Mesenchymal stem cell (in vitro differentiated cells and primary cell): ENCODE results near the gene BRD2.
A peak's percentile ranks its signal among the peaks of the same experiment; 100 is the strongest.

Source experiments
- DNase-seq: peaks from one replicate; pipeline ENCODE4 v3.0.0-alpha.2; 2013
- H2AFZ ChIP-seq: one replicate; pipeline ENCODE4 v1.6.1; 2013; ENCODE audit warnings: low read depth, mild to moderate bottlenecking, control low read depth, inconsistent platforms, low read length, moderate library complexity
- H2AK5ac ChIP-seq: 2 replicates; pipeline ENCODE4 v1.6.1; 2013; ENCODE audit warnings: low read length, moderate library complexity, mild to moderate bottlenecking, inconsistent platforms; ENCODE audit not compliant: severe bottlenecking
- H2BK120ac ChIP-seq: one replicate; pipeline ENCODE4 v1.6.1; 2013; ENCODE audit warnings: low read depth, mild to moderate bottlenecking, inconsistent platforms, low read length, moderate library complexity
- H2BK12ac ChIP-seq, 2 experiments: one replicate each; pipeline ENCODE4 v1.6.1; 2013; ENCODE audit warnings: inconsistent platforms in 2 of 2, low read length in 2 of 2, mild to moderate bottlenecking in 2 of 2, moderate library complexity in 2 of 2, control low read depth in 1 of 2
- H2BK15ac ChIP-seq: one replicate; pipeline ENCODE4 v1.6.1; 2013; ENCODE audit warnings: mild to moderate bottlenecking, low read depth, inconsistent platforms; ENCODE audit not compliant: poor library complexity, severe bottlenecking
- H2BK5ac ChIP-seq: 2 replicates; pipeline ENCODE4 v1.6.1; 2013; ENCODE audit warnings: low read depth, mild to moderate bottlenecking, low read length, control low read depth, inconsistent platforms; ENCODE audit not compliant: poor library complexity, severe bottlenecking
- H3K14ac ChIP-seq, 2 experiments: one replicate each; pipeline ENCODE4 v1.6.1; 2013; ENCODE audit warnings: inconsistent platforms in 2 of 2, low read length in 2 of 2, control low read depth in 1 of 2, mild to moderate bottlenecking in 1 of 2, moderate library complexity in 1 of 2
- H3K18ac ChIP-seq, 2 experiments: one replicate each; pipeline ENCODE4 v1.6.1; 2013; ENCODE audit warnings: inconsistent platforms in 2 of 2, low read length in 2 of 2, control low read depth in 1 of 2, low read depth in 1 of 2, mild to moderate bottlenecking in 1 of 2
- H3K23ac ChIP-seq, 2 experiments: one replicate each; pipeline ENCODE4 v1.6.1; 2013; ENCODE audit warnings: inconsistent platforms in 2 of 2, low read length in 2 of 2, mild to moderate bottlenecking in 2 of 2, moderate library complexity in 2 of 2, control low read depth in 1 of 2
- H3K27ac ChIP-seq: 2 replicates; pipeline ENCODE4 v1.5.1; 2013; ENCODE audit warnings: mild to moderate bottlenecking, moderate library complexity, low read length, control low read depth, inconsistent platforms; ENCODE audit not compliant: poor library complexity, severe bottlenecking
- H3K27me3 ChIP-seq, 2 experiments: 2 replicates each; pipeline versions ENCODE4 v1.6.1 to v1.7.0; 2013; ENCODE audit warnings: low read length in 2 of 2, mild to moderate bottlenecking in 2 of 2, moderate library complexity in 2 of 2, control low read depth in 1 of 2, inconsistent platforms in 1 of 2; ENCODE audit not compliant: control insufficient read depth in 1 of 2, insufficient read depth in 1 of 2
- H3K36me3 ChIP-seq, 2 experiments: 2 replicates each; pipeline versions ENCODE4 v1.6.1 to v1.7.0; 2013; ENCODE audit warnings: low read length in 2 of 2, control low read depth in 1 of 2, inconsistent platforms in 1 of 2, low read depth in 1 of 2, mild to moderate bottlenecking in 1 of 2; ENCODE audit not compliant: insufficient read depth in 2 of 2, control insufficient read depth in 1 of 2
- H3K4ac ChIP-seq, 2 experiments: one replicate each; pipeline ENCODE4 v1.6.1; 2013; ENCODE audit warnings: inconsistent platforms in 2 of 2, low read length in 2 of 2, mild to moderate bottlenecking in 2 of 2, moderate library complexity in 2 of 2, control low read depth in 1 of 2, low read depth in 1 of 2
- H3K4me1 ChIP-seq: 2 replicates; pipeline ENCODE4 v1.6.1; 2013; ENCODE audit warnings: low read depth, low read length, control low read depth; ENCODE audit not compliant: control insufficient read depth, insufficient read depth
- H3K4me2 ChIP-seq: 2 replicates; pipeline ENCODE4 v1.6.1; 2013; ENCODE audit warnings: low read length, mild to moderate bottlenecking, inconsistent platforms; ENCODE audit not compliant: poor library complexity, severe bottlenecking
- H3K4me3 ChIP-seq, 2 experiments: 2 replicates each; pipeline versions ENCODE4 v1.5.1 to v1.7.0; 2013; ENCODE audit warnings: low read length in 2 of 2, mild to moderate bottlenecking in 2 of 2, control low read depth in 1 of 2, low read depth in 1 of 2; ENCODE audit not compliant: insufficient read depth in 1 of 2
- H3K79me1 ChIP-seq: replicated peaks from 2 replicates; pipeline ENCODE4 v1.6.1; 2013; ENCODE audit warnings: mild to moderate bottlenecking, control low read depth, low read length, inconsistent platforms; ENCODE audit not compliant: poor library complexity, severe bottlenecking
- H3K9ac ChIP-seq: 2 replicates; pipeline ENCODE4 v1.7.0; 2013; ENCODE audit warnings: mild to moderate bottlenecking, low read length, moderate library complexity
- H3K9me3 ChIP-seq: 2 replicates; pipeline ENCODE4 v1.7.0; 2013; ENCODE audit warnings: mild to moderate bottlenecking, low read length; ENCODE audit not compliant: control insufficient read depth
- H4K8ac ChIP-seq: one replicate; pipeline ENCODE4 v1.6.1; 2013; ENCODE audit warnings: inconsistent platforms, mild to moderate bottlenecking, low read length, moderate library complexity
- H4K91ac ChIP-seq: one replicate; pipeline ENCODE4 v1.6.1; 2013; ENCODE audit warnings: mild to moderate bottlenecking, low read length, inconsistent platforms
- WGBS: methylation state at CpG from one replicate; pipeline ENCODE4 v1.1.7; 2013; ENCODE audit warnings: mixed read lengths; 5-methylcytosine and 5-hydroxymethylcytosine counted together

BRD2 gene

GRCh38 chr6:32945953-32946352 lies 22.4 kb upstream of the BRD2 start:
- Histone ChIP-seq H3K18ac (no peak overlapping the region), H3K14ac (no peak overlapping the region), H2AFZ (no peak overlapping the region), H4K8ac (no peak overlapping the region), H4K91ac (no peak overlapping the region), H3K23ac (no peak overlapping the region), H3K9ac (no peak overlapping the region), H2BK12ac (no peak overlapping the region), H3K4me2 (no peak overlapping the region), H2BK120ac (no peak overlapping the region), H2AK5ac (no peak overlapping the region), H2BK5ac (no peak overlapping the region), H3K4me1 (peaks cover 3% of the 10 kb centered on the region), H3K9me3 (no peaks in the 10 kb centered on the region), H3K4me3 (no peak overlapping the region), H3K4ac (no peak overlapping the region), H3K27ac (no peak overlapping the region), H2BK15ac (no peak overlapping the region), H3K27me3 (no peaks in the 10 kb centered on the region), H3K36me3 (no peaks in the 10 kb centered on the region), H3K79me1 (no peaks in the 10 kb centered on the region)
- DNase-seq: no peak

- no peak overlapping the region for H2AK5ac ChIP-seq
- no peak overlapping the region for H2BK15ac ChIP-seq
- H3K9me3 ChIP-seq: no peaks in the 10 kb centered on the region
- H4K8ac ChIP-seq: no peak overlapping the region
- H3K27me3 ChIP-seq: no peaks in the 10 kb centered on the region
- H4K91ac ChIP-seq: no peak overlapping the region
- DNase-seq: no peak
- H3K27ac ChIP-seq: no peak overlapping the region
- peaks cover under 1% of the 10 kb centered on the region for H3K79me1 ChIP-seq
- no peak overlapping the region for H2BK120ac ChIP-seq
- no peak overlapping the region for H3K4me3 ChIP-seq
- no peak overlapping the region for H2AFZ ChIP-seq
- H3K14ac ChIP-seq: no peak overlapping the region
- no peaks in the 10 kb centered on the region for H3K36me3 ChIP-seq
- H2BK5ac ChIP-seq: no peak overlapping the region
- H3K9ac ChIP-seq: no peak overlapping the region
- no peaks in the 10 kb centered on the region for H3K4me1 ChIP-seq
- H3K18ac ChIP-seq: no peak overlapping the region
- no peak overlapping the region for H3K23ac ChIP-seq
- H2BK12ac ChIP-seq: no peak overlapping the region
- H3K4ac ChIP-seq: no peak overlapping the region
- no peak overlapping the region for H3K4me2 ChIP-seq
Measured at GRCh38 chr6:32946893-32947292, 21.5 kb upstream of the BRD2 start.

DNA sequence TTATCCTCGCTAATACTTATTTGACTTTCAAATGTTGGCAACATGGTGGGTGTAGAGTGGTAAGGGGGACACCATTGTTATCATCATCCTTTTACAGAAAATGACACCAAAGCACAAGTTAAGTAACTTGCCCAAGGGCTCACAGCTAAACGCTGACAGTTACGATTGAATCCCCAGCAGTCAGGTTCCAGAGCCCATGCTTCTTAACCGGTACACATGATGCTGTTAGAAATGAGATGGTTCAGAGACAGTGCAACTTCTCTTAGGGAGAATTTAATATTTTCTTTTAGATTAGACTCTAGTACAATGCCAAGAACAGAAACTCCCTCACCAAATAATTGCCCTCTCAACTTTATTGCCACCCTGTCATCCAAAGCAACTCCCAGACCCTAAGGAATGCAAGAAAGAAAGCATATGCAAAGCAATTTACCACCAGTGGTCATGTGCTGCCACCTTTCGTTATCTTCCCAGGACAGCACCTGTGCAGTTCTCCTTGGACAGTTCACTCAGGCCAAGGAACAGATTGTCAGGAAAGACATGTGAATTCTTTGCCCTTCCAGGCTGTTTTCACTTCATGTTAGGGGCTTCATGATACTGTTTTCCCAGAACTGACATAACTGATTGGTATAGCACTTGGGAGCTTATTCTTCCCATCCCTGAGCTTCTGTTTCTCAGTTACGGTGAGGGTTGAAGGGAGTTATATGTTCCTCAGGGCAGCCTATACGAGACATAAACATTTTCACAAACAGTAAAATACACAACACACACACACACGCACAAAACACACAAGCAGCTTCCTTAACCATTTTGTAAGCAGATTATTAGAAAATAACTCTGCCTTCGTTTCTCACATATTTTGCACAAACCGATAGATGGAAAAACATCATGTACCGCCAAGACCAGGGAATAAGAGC lies 20.6 kb upstream of the BRD2 start:
- Histone ChIP-seq H4K8ac (no peak overlapping the region), H3K4me1 (peaks cover 2% of the 10 kb centered on the region), H3K4me2 (no peak overlapping the region), H3K36me3 (no peaks in the 10 kb centered on the region), H3K4ac (no peak overlapping the region), H3K23ac (no peak overlapping the region), H2AFZ (no peak overlapping the region), H3K4me3 (no peak overlapping the region), H2BK120ac (no peak overlapping the region), H3K9me3 (no peaks in the 10 kb centered on the region), H3K9ac (no peak overlapping the region), H3K27ac (no peak overlapping the region), H4K91ac (no peak overlapping the region), H3K18ac (no peak overlapping the region), H3K79me1 (peaks cover 4% of the 10 kb centered on the region), H3K27me3 (no peaks in the 10 kb centered on the region), H2BK5ac (no peak overlapping the region), H3K14ac (no peak overlapping the region), H2AK5ac (no peak overlapping the region), H2BK12ac (no peak overlapping the region), H2BK15ac (no peak overlapping the region)
- DNase-seq: peak; percentile 30
- 79% methylated on average over 9 of the region's 11 CpGs for WGBS

DNA sequence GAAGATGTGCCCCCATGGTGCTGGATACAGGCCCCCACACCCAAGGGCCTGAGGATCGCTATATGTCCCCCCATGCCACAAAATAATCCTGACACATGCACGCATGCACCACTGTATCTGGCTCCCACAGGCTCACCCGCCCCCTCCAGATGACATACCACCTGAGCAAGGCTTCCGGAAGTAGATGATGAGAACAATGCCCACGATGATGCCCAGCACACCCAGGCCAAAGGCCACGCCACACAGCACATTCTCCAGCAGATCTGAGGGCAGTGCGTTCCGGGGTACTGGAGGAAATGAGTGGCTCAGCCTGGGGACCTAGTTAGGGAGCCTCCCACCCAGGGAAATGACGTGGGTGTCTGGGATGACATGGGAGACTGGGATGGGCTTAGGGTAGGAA lies 19.3 kb upstream of the BRD2 start:
- no peak overlapping the region for H2AFZ ChIP-seq
- no peak overlapping the region for H2AK5ac ChIP-seq
- no peak overlapping the region for H3K9ac ChIP-seq
- H2BK120ac ChIP-seq: no peak overlapping the region
- H3K36me3 ChIP-seq: no peaks in the 10 kb centered on the region
- no peak overlapping the region for H3K4me2 ChIP-seq
- H3K9me3 ChIP-seq: no peaks in the 10 kb centered on the region
- no peak overlapping the region for H3K18ac ChIP-seq
- H3K79me1 ChIP-seq: peaks cover 4% of the 10 kb centered on the region
- H3K23ac ChIP-seq: no peak overlapping the region
- no peak for DNase-seq
- H3K14ac ChIP-seq: no peak overlapping the region
- no peak overlapping the region for H2BK15ac ChIP-seq
- H3K27me3 ChIP-seq: no peaks in the 10 kb centered on the region
- H3K4me1 ChIP-seq: peaks cover 3% of the 10 kb centered on the region
- no peak overlapping the region for H4K8ac ChIP-seq
- WGBS: 88% methylated on average over 8 of the region's 9 CpGs
- H3K4me3 ChIP-seq: no peak overlapping the region
- no peak overlapping the region for H4K91ac ChIP-seq
- H3K4ac ChIP-seq: no peak overlapping the region
- no peak overlapping the region for H3K27ac ChIP-seq
- no peak overlapping the region for H2BK12ac ChIP-seq
- H2BK5ac ChIP-seq: no peak overlapping the region
